Sigmoid colon (tissue), 7 donors: ENCODE results near the gene OVOL2. TPM values are rescaled to one million over a fixed set of nuclear protein-coding genes. Genes with fewer than 3 reads are reported as not detected.

Experiments
- DNase-seq: peaks from one replicate; pipeline ENCODE4 v3.0.0-alpha.2; 2019
- H3K27ac ChIP-seq, 4 donors: fragments of 200-600 bp; sonication (generic); one replicate each; pipeline ENCODE4 v1.5.1; 2016 to 2019; ENCODE audit warnings: mild to moderate bottlenecking in 1 of 4
- H3K27me3 ChIP-seq, 3 donors: fragments of 200-600 bp; sonication (generic); one replicate each; pipeline ENCODE4 v1.5.1; 2019; ENCODE audit warnings: mild to moderate bottlenecking in 1 of 3
- H3K36me3 ChIP-seq, 4 donors: fragments of 200-600 bp; sonication (generic); one replicate each; pipeline ENCODE4 v1.5.1; 2016 to 2019
- H3K4me1 ChIP-seq, 4 donors: fragments of 200-600 bp; sonication (generic); one replicate each; pipeline ENCODE4 v1.5.1; 2017 to 2019
- H3K4me3 ChIP-seq, 4 donors: fragments of 200-600 bp; sonication (generic); one replicate each; pipeline ENCODE4 v1.5.1; 2017 to 2019; ENCODE audit warnings: mild to moderate bottlenecking in 2 of 4, moderate library complexity in 1 of 4
- H3K9me3 ChIP-seq, 4 donors: fragments of 200-600 bp in 3 of 4; sonication (generic) in 3 of 4; one replicate each; pipeline versions ENCODE4 v1.5.1 to v1.6.1; 2013 to 2019
- EP300 ChIP-seq, 4 donors: sonication (generic); formaldehyde crosslinking; IDR thresholded peaks; one replicate each; pipeline ENCODE4 v1.6.1; 2017; ENCODE audit warnings: antibody characterized with exemption in 4 of 4
- POLR2A ChIP-seq, 2 donors: fragments of 450-650 bp; IDR thresholded peaks; one replicate each; pipeline ENCODE4 v1.6.1; 2016; ENCODE audit warnings: antibody characterized with exemption in 2 of 2, mild to moderate bottlenecking in 2 of 2, moderate library complexity in 2 of 2
- POLR2AphosphoS5 ChIP-seq, 4 donors: sonication (generic); formaldehyde crosslinking; IDR thresholded peaks; one replicate each; pipeline ENCODE4 v1.6.1; 2017; ENCODE audit warnings: antibody characterized with exemption in 4 of 4
- WGBS, 2 donors: extraction: QIAGEN DNeasy Blood & Tissue Kit; methylation state at CpG; one replicate each; pipeline ENCODE4 v1.1.7; 2013; 5-methylcytosine and 5-hydroxymethylcytosine counted together
- intact Hi-C: fragments of 100-400 bp; cut with DNase I; formaldehyde crosslinking; loops from one replicate; pipeline ENCODE4 v1.15.1; 2023
- polyA plus RNA-seq, 3 donors: library from polyadenylated mRNA; stranded (reverse); fragments of 200-250 nt; gene quantifications; one replicate each; pipeline ENCODE4 v1.2.3, GENCODE V29; 2013
- total RNA-seq, 4 donors: library from RNA; depleted of rRNA; stranded (reverse); fragments of >200 nt; gene quantifications; one replicate each; pipeline ENCODE4 v1.1.0, GENCODE V29; 2016
- TF ChIP-seq, protein P1 (sequence below), 4 experiments: fragments of 450-650 bp in 3 of 4; fragments of 200-600 bp in 1 of 4; IDR thresholded peaks; one replicate each; pipeline ENCODE4 v1.5.1; 2016 to 2019; ENCODE audit warnings: antibody characterized with exemption in 4 of 4, mild to moderate bottlenecking in 3 of 4, moderate library complexity in 2 of 4
- donor health status: healthy with polysubstance abuse.
- donor health status: Bipolar disorder and iron deficiency.
- donor health status: healthy.

OVOL2 gene
- total and polyA plus RNA-seq, 7 donors, result 9.6 to 15.7 (median 13.2) TPM; not detected in 4

DNA sequence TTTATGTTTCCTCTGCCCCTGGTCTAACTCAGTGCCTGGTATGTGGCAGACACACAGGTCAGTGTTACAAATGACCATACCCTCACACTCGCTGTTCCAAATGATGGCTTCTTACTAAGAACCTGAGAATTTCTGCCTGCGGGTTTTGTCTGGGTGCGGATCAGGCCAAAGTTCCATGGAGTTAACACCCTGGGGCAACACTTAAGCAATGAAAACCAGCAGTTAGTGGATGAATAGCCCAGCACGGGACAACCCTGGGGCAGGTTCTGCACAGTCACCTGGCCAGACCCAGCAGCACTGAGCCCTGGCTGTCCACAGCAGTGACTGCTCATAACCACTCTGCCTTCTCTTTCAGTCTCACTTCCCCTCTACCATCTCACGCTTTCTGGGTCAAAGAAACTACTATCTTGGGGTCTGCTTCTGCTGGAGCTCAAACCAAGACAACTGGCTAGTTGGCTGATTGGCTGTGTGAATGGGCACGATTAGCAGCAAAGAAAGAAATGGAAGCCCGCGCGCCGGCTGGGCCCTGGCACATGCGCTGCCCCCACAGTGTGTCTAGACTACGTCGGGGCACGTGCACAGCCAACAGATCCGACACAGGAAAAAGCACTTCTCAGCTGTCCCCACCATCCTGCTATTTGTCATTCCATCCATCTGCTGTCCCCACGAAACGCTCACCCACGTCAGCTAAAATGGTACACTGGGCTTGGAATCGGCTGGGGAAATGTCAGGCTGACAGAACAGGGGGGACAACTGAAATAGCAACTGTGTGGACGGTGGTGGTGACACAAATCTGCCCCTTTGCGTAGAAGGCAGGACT lies 52.3 kb downstream of the OVOL2 start:
- peak in 1 of 4 donors; percentile 28 for TF ChIP-seq EP300 (IDR thresholded peaks at IDR 0.05)
- TF ChIP-seq, protein P1, sequence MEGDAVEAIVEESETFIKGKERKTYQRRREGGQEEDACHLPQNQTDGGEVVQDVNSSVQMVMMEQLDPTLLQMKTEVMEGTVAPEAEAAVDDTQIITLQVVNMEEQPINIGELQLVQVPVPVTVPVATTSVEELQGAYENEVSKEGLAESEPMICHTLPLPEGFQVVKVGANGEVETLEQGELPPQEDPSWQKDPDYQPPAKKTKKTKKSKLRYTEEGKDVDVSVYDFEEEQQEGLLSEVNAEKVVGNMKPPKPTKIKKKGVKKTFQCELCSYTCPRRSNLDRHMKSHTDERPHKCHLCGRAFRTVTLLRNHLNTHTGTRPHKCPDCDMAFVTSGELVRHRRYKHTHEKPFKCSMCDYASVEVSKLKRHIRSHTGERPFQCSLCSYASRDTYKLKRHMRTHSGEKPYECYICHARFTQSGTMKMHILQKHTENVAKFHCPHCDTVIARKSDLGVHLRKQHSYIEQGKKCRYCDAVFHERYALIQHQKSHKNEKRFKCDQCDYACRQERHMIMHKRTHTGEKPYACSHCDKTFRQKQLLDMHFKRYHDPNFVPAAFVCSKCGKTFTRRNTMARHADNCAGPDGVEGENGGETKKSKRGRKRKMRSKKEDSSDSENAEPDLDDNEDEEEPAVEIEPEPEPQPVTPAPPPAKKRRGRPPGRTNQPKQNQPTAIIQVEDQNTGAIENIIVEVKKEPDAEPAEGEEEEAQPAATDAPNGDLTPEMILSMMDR (IDR thresholded peaks at IDR 0.05), result no peak
- Histone ChIP-seq H3K4me3 (no peak overlapping the region), H3K27me3 (no peaks in the 10 kb centered on the region), H3K27ac (peak overlapping the region in 1 of 4 donors; percentile 80), H3K36me3 (no peaks in the 10 kb centered on the region), H3K9me3 (no peaks in the 10 kb centered on the region), H3K4me1 (peaks cover 0 to 35% (median 22%) of the 10 kb centered on the region in 4 donors)
- WGBS, 2 donors, result 83 to 88% methylated on average over 21 of the region's 21 CpGs
- intact Hi-C loops, result loop anchor here (10.0 kb wide), 1 partner anchor 321 kb away; the partner anchor contains the start of gene RRBP1
- DNase-seq, result no peak

DNA sequence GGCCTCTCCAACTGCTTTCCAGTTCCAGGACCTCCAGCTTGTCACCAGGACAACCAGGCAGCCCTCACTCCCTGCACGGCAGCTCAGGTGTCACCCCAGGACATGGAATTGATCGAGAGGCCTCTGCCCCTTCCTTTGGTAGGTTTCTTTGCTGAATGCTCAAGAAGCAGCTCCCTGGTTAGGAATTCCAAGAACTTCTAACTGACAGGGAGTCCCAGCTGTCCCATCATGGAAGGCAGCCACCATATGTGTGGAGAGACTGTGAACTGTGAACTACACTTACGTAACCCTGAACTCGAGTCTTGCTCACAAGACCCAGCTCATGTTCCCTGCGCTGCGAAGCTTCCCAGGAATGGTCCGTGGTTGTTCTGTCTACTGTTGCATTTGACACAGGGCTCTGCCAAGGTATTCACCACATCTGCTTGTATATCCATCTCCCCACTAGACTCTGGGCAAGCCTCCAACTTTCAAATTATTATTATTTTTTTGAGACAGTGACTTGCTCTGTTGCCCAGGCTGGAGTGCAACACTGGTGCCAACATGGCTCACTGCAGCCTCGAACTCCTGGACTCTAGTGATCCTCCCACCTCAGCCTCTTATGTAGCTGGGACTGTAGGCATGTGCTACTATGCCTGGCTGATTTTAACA lies 53.2 kb downstream of the OVOL2 start:
- no peak for DNase-seq
- Histone ChIP-seq H3K9me3 (no peaks in the 10 kb centered on the region), H3K4me1 (peaks cover 0 to 35% (median 22%) of the 10 kb centered on the region in 4 donors), H3K4me3 (no peak overlapping the region), H3K27me3 (no peaks in the 10 kb centered on the region), H3K36me3 (no peaks in the 10 kb centered on the region), H3K27ac (peak overlapping the region in 1 of 4 donors; percentile 80)
- intact Hi-C loops, result loop anchor here (10.0 kb wide), 1 partner anchor 320 kb away; the partner anchor contains the start of gene RRBP1
- TF ChIP-seq POLR2A (IDR thresholded peaks at IDR 0.05) (no peak), EP300 (IDR thresholded peaks at IDR 0.05) (peak in 1 of 4 donors; percentile 13), POLR2AphosphoS5 (IDR thresholded peaks at IDR 0.05) (peak in 1 of 4 donors; percentile 8)
- TF ChIP-seq, protein P1 (IDR thresholded peaks at IDR 0.05), result no peak
- 81 to 82% methylated on average over 8 of the region's 8 CpGs for WGBS, 2 donors

DNA sequence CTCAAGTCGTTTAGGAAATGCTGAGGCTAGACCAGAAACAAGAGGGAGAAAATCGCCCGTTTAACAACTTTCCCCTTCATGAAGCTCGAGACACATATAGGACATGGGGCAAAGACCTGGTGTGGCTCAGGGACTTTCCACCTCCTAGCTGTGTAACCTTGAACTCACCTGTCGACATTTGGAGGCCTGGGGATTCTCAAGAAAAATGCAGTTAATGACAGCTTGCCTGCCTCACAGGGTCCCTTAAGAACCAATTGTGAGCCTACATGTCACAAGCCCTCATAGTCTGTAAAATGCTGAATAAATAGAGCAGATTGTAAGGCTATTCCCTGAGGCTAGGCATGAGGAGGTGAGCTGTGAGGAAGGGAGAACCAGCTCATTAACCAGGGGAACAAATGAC lies 53.8 kb downstream of the OVOL2 start:
- intact Hi-C loops, result loop anchor here (10.0 kb wide), 1 partner anchor 319 kb away; the partner anchor contains the start of gene RRBP1
- Histone ChIP-seq H3K4me1 (peaks cover 0 to 35% (median 22%) of the 10 kb centered on the region in 4 donors), H3K9me3 (no peaks in the 10 kb centered on the region), H3K27me3 (no peaks in the 10 kb centered on the region), H3K27ac (peak overlapping the region in 1 of 4 donors; percentile 80), H3K4me3 (no peak overlapping the region), H3K36me3 (no peaks in the 10 kb centered on the region)
- WGBS, 2 donors, result 18 to 46% methylated on average over 5 of the region's 5 CpGs
- no peak for DNase-seq
- no peak for TF ChIP-seq POLR2AphosphoS5 (IDR thresholded peaks at IDR 0.05)
- no peak for TF ChIP-seq POLR2A (IDR thresholded peaks at IDR 0.05)
- no peak for TF ChIP-seq EP300 (IDR thresholded peaks at IDR 0.05)
- TF ChIP-seq, protein P1 (IDR thresholded peaks at IDR 0.05), result no peak

DNA sequence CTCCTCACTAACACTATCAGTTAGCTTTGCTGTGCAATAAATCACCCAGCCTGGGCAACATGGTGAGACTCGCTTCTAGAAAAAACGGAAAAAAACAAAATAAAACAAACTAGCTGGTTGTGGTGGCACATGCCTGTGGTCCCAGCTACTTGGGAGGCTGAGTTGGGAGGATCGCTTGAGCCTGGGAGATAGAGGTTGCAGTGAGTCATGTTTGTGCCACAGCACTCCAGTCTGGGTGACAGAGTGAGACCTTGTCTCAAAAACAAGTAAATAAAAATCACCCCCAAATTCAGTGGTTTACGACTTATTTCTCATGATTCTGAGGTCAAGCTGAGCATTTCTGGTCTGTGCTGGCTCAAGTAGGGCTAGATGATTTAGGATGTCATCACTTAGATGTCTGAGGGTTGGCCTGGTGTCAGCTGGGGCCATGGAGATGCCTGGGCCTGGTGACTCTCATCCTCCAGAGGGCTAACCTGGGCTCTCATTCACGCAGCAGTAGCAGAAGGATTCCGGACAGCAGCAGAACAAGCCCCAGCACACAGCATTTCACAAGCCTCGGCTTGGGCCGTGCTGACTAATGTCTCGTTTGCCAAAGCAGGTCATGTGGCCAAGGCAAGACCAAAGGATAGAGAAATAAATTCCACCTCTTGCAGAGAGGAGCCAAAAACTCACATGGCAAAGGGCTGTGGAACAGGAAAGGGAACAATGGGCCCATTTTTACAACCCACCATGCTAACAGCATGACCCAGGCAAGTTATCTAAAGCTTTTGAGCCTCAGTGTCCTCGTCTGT lies 56.4 kb downstream of the OVOL2 start:
- peak; percentile 93 for DNase-seq
- Histone ChIP-seq H3K36me3 (no peaks in the 10 kb centered on the region), H3K4me1 (peaks cover 0 to 21% (median 10%) of the 10 kb centered on the region in 4 donors), H3K27me3 (no peaks in the 10 kb centered on the region), H3K27ac (peak overlapping the region; percentile 50 to 75 (median 62)), H3K9me3 (no peaks in the 10 kb centered on the region), H3K4me3 (no peak overlapping the region)
- 64 to 83% methylated on average over 10 of the region's 10 CpGs for WGBS, 2 donors
- intact Hi-C loops, result loop anchor here (10.0 kb wide), 1 partner anchor 317 kb away; the partner anchor contains the start of gene RRBP1
- no peak for TF ChIP-seq POLR2A (IDR thresholded peaks at IDR 0.05)
- TF ChIP-seq EP300 (IDR thresholded peaks at IDR 0.05), result peak in 1 of 4 donors; percentile 30
- TF ChIP-seq POLR2AphosphoS5 (IDR thresholded peaks at IDR 0.05), result peak in 2 of 4 donors; percentile 30 to 78
